OCI-LY7 (cell line): ENCODE results near the gene FOXL2. TPM values are rescaled to one million over a fixed set of nuclear protein-coding genes. Genes with fewer than 3 reads are reported as not detected.

Experiments
- BruUV-seq: library from RNA; stranded (reverse); fragments of 400-500 nt; replicated peaks from 2 replicates; lab custom pipeline; 2021; lab: Mats Ljungman, UMichigan
- CTCF ChIA-PET: fragments of 300-600 bp; sonication (Branson Sonifier 250); formaldehyde crosslinking; loops from one replicate; lab custom pipeline; 2022; ENCODE audit warnings: antibody characterized with exemption; ENCODE audit not compliant: unreplicated experiment; lab: Charles Lee
- POLR2A ChIA-PET: fragments of 300-600 bp; sonication (Branson Sonifier 250); formaldehyde crosslinking; loops from one replicate; lab custom pipeline; 2022; ENCODE audit warnings: antibody characterized with exemption; lab: Charles Lee
- DNase-seq: peaks from one replicate; pipeline ENCODE4 v3.0.0-alpha.2; 2015; ENCODE audit warnings: low spot score
- H2AFZ ChIP-seq: fragments of 200-600 bp; sonication (generic), shearing (Covaris generic); 2 replicates; pipeline ENCODE4 v1.6.1; 2014; ENCODE audit warnings: mild to moderate bottlenecking, antibody characterized with exemption, low read length, moderate library complexity
- H3K27ac ChIP-seq: fragments of 200-600 bp; sonication (generic); 2 replicates; pipeline ENCODE4 v1.5.1; 2014; ENCODE audit warnings: mixed run types, low read depth, mild to moderate bottlenecking, moderate library complexity, low read length, inconsistent platforms; ENCODE audit not compliant: poor library complexity, severe bottlenecking
- H3K36me3 ChIP-seq: fragments of 200-600 bp; sonication (generic); 2 replicates; pipeline ENCODE4 v1.6.1; 2014; ENCODE audit warnings: mild to moderate bottlenecking, antibody characterized with exemption, low read length, moderate library complexity, mixed read lengths; ENCODE audit not compliant: insufficient read depth
- H3K4me1 ChIP-seq: fragments of 200-600 bp; sonication (generic); 2 replicates; pipeline ENCODE4 v1.5.1; 2014; ENCODE audit warnings: mild to moderate bottlenecking, low read length; ENCODE audit not compliant: insufficient read depth, poor library complexity, severe bottlenecking
- H3K4me2 ChIP-seq: fragments of 200-600 bp; sonication (generic); 2 replicates; pipeline ENCODE4 v1.6.1; 2014; ENCODE audit warnings: mild to moderate bottlenecking, low read length
- H3K4me3 ChIP-seq: fragments of 200-600 bp; sonication (generic); 2 replicates; pipeline ENCODE4 v1.5.1; 2014; ENCODE audit warnings: mild to moderate bottlenecking, low read depth, low read length; ENCODE audit not compliant: poor library complexity, severe bottlenecking
- H3K79me2 ChIP-seq: fragments of 200-600 bp; sonication (generic); 2 replicates; pipeline ENCODE4 v1.6.1; 2016; ENCODE audit warnings: low read depth, mild to moderate bottlenecking, low read length, moderate library complexity, mixed read lengths; ENCODE audit not compliant: insufficient read depth
- H3K9me2 ChIP-seq: fragments of 200-600 bp; sonication (generic); 2 replicates; pipeline ENCODE4 v1.6.1; 2016; ENCODE audit warnings: mild to moderate bottlenecking, low read length, mixed read lengths; ENCODE audit not compliant: insufficient read depth
- H3K9me3 ChIP-seq: fragments of 200-600 bp; sonication (generic); 2 replicates; pipeline ENCODE4 v1.6.1; 2014; ENCODE audit warnings: mild to moderate bottlenecking, mixed run types, low read length, mixed read lengths
- H4K20me1 ChIP-seq: fragments of 200-600 bp; sonication (generic); 2 replicates; pipeline ENCODE4 v1.6.1; 2014; ENCODE audit warnings: mild to moderate bottlenecking, antibody characterized with exemption, low read length, moderate library complexity, mixed read lengths; ENCODE audit not compliant: insufficient read depth
- EZH2phosphoT487 ChIP-seq: fragments of 200-600 bp; sonication (generic); IDR thresholded peaks from 2 replicates; pipeline ENCODE4 v1.6.1; 2018; ENCODE audit warnings: low read depth, borderline replicate concordance, mild to moderate bottlenecking, mixed run types, antibody characterized with exemption, low read length, moderate library complexity, mixed read lengths
- intact Hi-C: fragments of 100-400 bp; cut with micrococcal nuclease; formaldehyde crosslinking; loops from one replicate; pipeline ENCODE4 v1.10.0; 2022; ENCODE audit not compliant: unreplicated experiment
- total RNA-seq, 2 experiments: library from RNA; depleted of rRNA in 1 of 2; stranded (reverse); fragments of >200 nt in 1 of 2; shearing (Covaris generic) in 1 of 2; gene quantifications; 2 replicates each; pipeline ENCODE4 v1.2.3, GENCODE V29; 2014 to 2022
- TF ChIP-seq, protein P1 (sequence below): fragments of 200-600 bp; sonication (generic); conservative IDR thresholded peaks from 2 replicates; pipeline ENCODE4 v1.5.1; 2014; ENCODE audit warnings: mild to moderate bottlenecking, antibody characterized with exemption, low read length, moderate library complexity, mixed read lengths

FOXL2 gene
- total RNA-seq, 2 experiments from 2014 or later = not detected

DNA sequence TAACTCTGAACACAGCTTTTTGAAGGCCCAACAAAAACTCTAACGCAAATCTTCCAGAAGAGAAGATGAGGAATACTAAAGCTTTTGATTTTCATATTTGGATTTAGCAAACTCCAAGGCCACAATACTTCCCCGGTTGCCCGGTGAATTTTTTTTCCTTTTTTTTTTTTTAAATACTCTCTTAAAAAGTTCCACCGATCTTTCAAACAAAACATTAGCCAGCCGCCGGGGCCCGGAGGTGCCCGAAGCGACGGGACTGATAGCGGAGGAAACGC lies 2.3 kb downstream of the FOXL2 start:
- BruUV-seq = no TSS peak

GRCh38 chr3:138943724-138944653 lies 2.9 kb downstream of the FOXL2 start:
- Histone ChIP-seq H3K9me2 (no peaks in the 10 kb centered on the region), H3K79me2 (no peaks in the 10 kb centered on the region), H3K9me3 (no peaks in the 10 kb centered on the region), H2AFZ (peak overlapping the region; percentile 30; the same call in 1 of the 2 replicates), H3K4me1 (no peaks in the 10 kb centered on the region), H3K27ac (no peak overlapping the region), H4K20me1 (no peaks in the 10 kb centered on the region), H3K4me2 (no peak overlapping the region), H3K36me3 (no peaks in the 10 kb centered on the region), H3K4me3 (no peak overlapping the region)
- no TSS peak for BruUV-seq
- ChIA-PET CTCF (no interaction called here), POLR2A (interaction anchor here (0.7 to 0.8 kb wide), 2 partner anchors 21 to 470 kb away, joined by 3 read pairs; no protein-coding TSS in a partner anchor)
- DNase-seq = no peak
- intact Hi-C loops = no loop called here
- TF ChIP-seq EZH2phosphoT487 = 0 out of 2 replicates have a peak, but pooled peaks have one; percentile 49
- TF ChIP-seq, protein P1, sequence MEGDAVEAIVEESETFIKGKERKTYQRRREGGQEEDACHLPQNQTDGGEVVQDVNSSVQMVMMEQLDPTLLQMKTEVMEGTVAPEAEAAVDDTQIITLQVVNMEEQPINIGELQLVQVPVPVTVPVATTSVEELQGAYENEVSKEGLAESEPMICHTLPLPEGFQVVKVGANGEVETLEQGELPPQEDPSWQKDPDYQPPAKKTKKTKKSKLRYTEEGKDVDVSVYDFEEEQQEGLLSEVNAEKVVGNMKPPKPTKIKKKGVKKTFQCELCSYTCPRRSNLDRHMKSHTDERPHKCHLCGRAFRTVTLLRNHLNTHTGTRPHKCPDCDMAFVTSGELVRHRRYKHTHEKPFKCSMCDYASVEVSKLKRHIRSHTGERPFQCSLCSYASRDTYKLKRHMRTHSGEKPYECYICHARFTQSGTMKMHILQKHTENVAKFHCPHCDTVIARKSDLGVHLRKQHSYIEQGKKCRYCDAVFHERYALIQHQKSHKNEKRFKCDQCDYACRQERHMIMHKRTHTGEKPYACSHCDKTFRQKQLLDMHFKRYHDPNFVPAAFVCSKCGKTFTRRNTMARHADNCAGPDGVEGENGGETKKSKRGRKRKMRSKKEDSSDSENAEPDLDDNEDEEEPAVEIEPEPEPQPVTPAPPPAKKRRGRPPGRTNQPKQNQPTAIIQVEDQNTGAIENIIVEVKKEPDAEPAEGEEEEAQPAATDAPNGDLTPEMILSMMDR = no peak

More for the DNA sequence above, 2.3 kb downstream of the FOXL2 start:
- H3K9me3 ChIP-seq = no peaks in the 10 kb centered on the region
- H2AFZ ChIP-seq = no peak overlapping the region
- TF ChIP-seq, protein P1 = no peak
- TF ChIP-seq EZH2phosphoT487 = no peak
- H3K4me2 ChIP-seq = no peak overlapping the region
- POLR2A ChIA-PET = interaction anchor here (0.7 to 0.8 kb wide), 2 partner anchors 21 to 471 kb away, joined by 3 read pairs; no protein-coding TSS in a partner anchor
- H3K4me1 ChIP-seq = no peaks in the 10 kb centered on the region
- intact Hi-C loops = no loop called here
- H3K9me2 ChIP-seq = no peaks in the 10 kb centered on the region
- no peak overlapping the region for H3K4me3 ChIP-seq
- H3K27ac ChIP-seq = no peak overlapping the region
- no peaks in the 10 kb centered on the region for H3K79me2 ChIP-seq
- no peaks in the 10 kb centered on the region for H4K20me1 ChIP-seq
- no peaks in the 10 kb centered on the region for H3K36me3 ChIP-seq
- DNase-seq = no peak
- CTCF ChIA-PET = no interaction called here
